Kidney epithelial cell (primary cell): ENCODE measurements around the gene HUS1B. TPM values are rescaled to one million over a fixed set of nuclear protein-coding genes. Genes with fewer than 3 reads are reported as not detected.
"Not testable (repeated sequence)": the region's sequence is repeated elsewhere in the genome, so short reads cannot be mapped to it uniquely, and the experiment has no call there.

Source experiments
- DNase-seq: peaks from one replicate; pipeline ENCODE4 v3.0.0-alpha.2; 2010; ENCODE audit warnings: low read depth
- H3K27me3 ChIP-seq: 2 replicates; pipeline ENCODE4 v1.6.0; 2011; ENCODE audit warnings: low read length; ENCODE audit not compliant: control insufficient read depth, insufficient read depth
- H3K36me3 ChIP-seq: 2 replicates; pipeline ENCODE4 v1.5.1; 2011; ENCODE audit warnings: low read length; ENCODE audit not compliant: control insufficient read depth, insufficient read depth
- H3K4me3 ChIP-seq: 2 replicates; pipeline ENCODE4 v1.5.1; 2011; ENCODE audit warnings: low read depth, mild to moderate bottlenecking, control low read depth, low read length
- total RNA-seq: library from RNA; depleted of rRNA; stranded (reverse); fragments of >200 nt; gene quantifications from 2 replicates; pipeline ENCODE4 v1.2.3, GENCODE V29; 2015
- TF ChIP-seq, protein P1 (sequence below): IDR thresholded peaks from 2 replicates; pipeline ENCODE4 v1.5.1; 2011; ENCODE audit warnings: mild to moderate bottlenecking, moderate library complexity, low read length, control low read depth, inconsistent platforms; ENCODE audit not compliant: insufficient read depth, poor library complexity, severe bottlenecking

HUS1B gene
- total RNA-seq, 1 donor from 2014 or later = not detected

- TF ChIP-seq, protein P1, sequence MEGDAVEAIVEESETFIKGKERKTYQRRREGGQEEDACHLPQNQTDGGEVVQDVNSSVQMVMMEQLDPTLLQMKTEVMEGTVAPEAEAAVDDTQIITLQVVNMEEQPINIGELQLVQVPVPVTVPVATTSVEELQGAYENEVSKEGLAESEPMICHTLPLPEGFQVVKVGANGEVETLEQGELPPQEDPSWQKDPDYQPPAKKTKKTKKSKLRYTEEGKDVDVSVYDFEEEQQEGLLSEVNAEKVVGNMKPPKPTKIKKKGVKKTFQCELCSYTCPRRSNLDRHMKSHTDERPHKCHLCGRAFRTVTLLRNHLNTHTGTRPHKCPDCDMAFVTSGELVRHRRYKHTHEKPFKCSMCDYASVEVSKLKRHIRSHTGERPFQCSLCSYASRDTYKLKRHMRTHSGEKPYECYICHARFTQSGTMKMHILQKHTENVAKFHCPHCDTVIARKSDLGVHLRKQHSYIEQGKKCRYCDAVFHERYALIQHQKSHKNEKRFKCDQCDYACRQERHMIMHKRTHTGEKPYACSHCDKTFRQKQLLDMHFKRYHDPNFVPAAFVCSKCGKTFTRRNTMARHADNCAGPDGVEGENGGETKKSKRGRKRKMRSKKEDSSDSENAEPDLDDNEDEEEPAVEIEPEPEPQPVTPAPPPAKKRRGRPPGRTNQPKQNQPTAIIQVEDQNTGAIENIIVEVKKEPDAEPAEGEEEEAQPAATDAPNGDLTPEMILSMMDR = no peak
- Histone ChIP-seq H3K27me3 (no peaks in the 10 kb centered on the region), H3K36me3 (no peaks in the 10 kb centered on the region), H3K4me3 (no peak overlapping the region)
- DNase-seq = no peak
Measured at GRCh38 chr6:677919-678318, 21.0 kb upstream of the HUS1B start.

- TF ChIP-seq, protein P1 = no peak
- H3K27me3 ChIP-seq = no peaks in the 10 kb centered on the region
- H3K4me3 ChIP-seq = no peak overlapping the region
- DNase-seq = no peak
- H3K36me3 ChIP-seq = no peaks in the 10 kb centered on the region
Measured at GRCh38 chr6:674956-675355, 18.1 kb upstream of the HUS1B start.

GRCh38 chr6:674406-674805, 17.5 kb upstream of the HUS1B start:
- H3K4me3 ChIP-seq = no peak overlapping the region
- no peaks in the 10 kb centered on the region for H3K36me3 ChIP-seq
- no peaks in the 10 kb centered on the region for H3K27me3 ChIP-seq
- no peak for DNase-seq
- TF ChIP-seq, protein P1 = no peak

GRCh38 chr6:667253-667927, 10.5 kb upstream of the HUS1B start:
- TF ChIP-seq, protein P1 = no peak
- Histone ChIP-seq H3K27me3 (no peaks in the 10 kb centered on the region), H3K36me3 (no peaks in the 10 kb centered on the region), H3K4me3 (no peak overlapping the region)
- no peak for DNase-seq

DNA sequence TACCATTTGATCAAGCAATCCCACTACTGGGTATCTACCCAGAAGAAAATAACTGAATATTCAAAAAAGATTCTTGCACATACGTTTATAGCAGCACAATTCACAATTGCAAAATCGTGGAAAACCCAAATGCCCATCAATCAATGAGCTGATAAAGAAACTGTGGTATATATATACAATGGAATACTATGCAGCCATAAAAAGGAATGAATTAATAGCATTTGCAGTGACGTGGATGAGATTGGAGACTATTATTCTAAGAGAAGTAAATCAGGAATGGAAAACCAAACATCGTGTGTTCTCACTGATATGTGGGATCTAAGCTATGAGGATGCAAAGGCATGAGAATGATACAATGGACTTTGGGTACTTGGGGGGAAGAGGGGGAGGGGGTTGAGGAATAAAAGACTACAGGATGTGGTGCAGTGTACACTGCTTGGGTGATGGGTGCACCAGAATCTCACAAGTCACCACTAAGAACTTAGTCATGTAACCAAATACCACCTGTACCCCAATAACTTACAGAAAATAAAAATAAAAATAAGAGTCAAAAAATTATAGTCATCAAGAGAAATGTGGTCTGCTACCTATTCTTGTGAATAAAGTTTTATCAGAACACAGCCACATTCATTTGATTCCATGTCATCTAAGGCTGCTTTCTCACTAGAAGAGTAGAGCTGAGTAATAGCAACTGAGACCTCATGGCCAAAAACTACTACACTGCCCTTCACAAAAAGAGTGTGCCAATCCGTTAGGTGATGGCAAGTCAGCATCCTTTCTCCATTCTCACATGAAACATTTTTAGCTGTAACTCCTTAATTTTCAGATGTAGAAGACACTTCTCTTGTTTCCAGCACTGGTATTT, 8.7 kb upstream of the HUS1B start:
- TF ChIP-seq, protein P1 = no peak

GRCh38 chr6:663788-664187, 6.9 kb upstream of the HUS1B start:
- not testable (repeated sequence) for H3K4me3 ChIP-seq, H3K36me3 ChIP-seq, H3K27me3 ChIP-seq, DNase-seq

More for the DNA sequence above, 8.7 kb upstream of the HUS1B start:
- no peak overlapping the region for H3K4me3 ChIP-seq
- no peak for DNase-seq
- no peaks in the 10 kb centered on the region for H3K36me3 ChIP-seq
- no peaks in the 10 kb centered on the region for H3K27me3 ChIP-seq
